Measurements from ENCODE around the gene ZNF134. TPM values are rescaled to one million over a fixed set of nuclear protein-coding genes. Genes with fewer than 3 reads are reported as not detected.

ZNF134 gene
- total RNA-seq, 1 donor from 2014 or later = 17.4 TPM

- Histone ChIP-seq H3K4me3 (no peak within 1 kb of the TSS), H3K27me3 (ENCODE audit: low read depth) (peaks cover 19% of the 10 kb centered on the region), H3K36me3 (no peaks in the 10 kb centered on the region), H3K27ac (no peak within 1 kb of the TSS), H3K9me3 (no peaks in the 10 kb centered on the region), H3K4me1 (peaks cover 6% of the 10 kb centered on the region)
- DNase-seq = no peak
- no peak for TF ChIP-seq CTCF (IDR thresholded peaks at IDR 0.05)
- no peak for ATAC-seq
- intact Hi-C loops (cut with DNase I) = no loop called here
Measured at GRCh38 chr19:57668635-57669034, 54.6 kb downstream of the ZNF134 start, which contains the start of gene ZSCAN4. TSS of gene ZSCAN4 (plus strand) at chr19:57668935. CDS start at chr19:57676146, 7,211 bp downstream.

- ATAC-seq = no peak
- H3K36me3 ChIP-seq = no peaks in the 10 kb centered on the region
- no peak for TF ChIP-seq CTCF (IDR thresholded peaks at IDR 0.05)
- no peaks in the 10 kb centered on the region for H3K9me3 ChIP-seq
- no peaks in the 10 kb centered on the region for H3K4me1 ChIP-seq
- H3K27me3 ChIP-seq (ENCODE audit: low read depth) = peaks cover 8% of the 10 kb centered on the region
- DNase-seq = no peak
- intact Hi-C loops (cut with DNase I) = no loop called here
- H3K27ac ChIP-seq = no peak overlapping the region
- no peak overlapping the region for H3K4me3 ChIP-seq
Measured at GRCh38 chr19:57671124-57671895, 57.3 kb downstream of the ZNF134 start.

GRCh38 chr19:57672466-57672865 lies 58.4 kb downstream of the ZNF134 start:
- DNase-seq = no peak
- peaks cover 5% of the 10 kb centered on the region for H3K27me3 ChIP-seq (ENCODE audit: low read depth)
- TF ChIP-seq CTCF (IDR thresholded peaks at IDR 0.05) = no peak

More at GRCh38 chr19:57672466-57672865, 58.4 kb downstream of the ZNF134 start:
- intact Hi-C loops (cut with DNase I) = no loop called here
- Histone ChIP-seq H3K36me3 (no peaks in the 10 kb centered on the region), H3K4me3 (no peak overlapping the region), H3K4me1 (no peaks in the 10 kb centered on the region), H3K9me3 (no peaks in the 10 kb centered on the region), H3K27ac (no peak overlapping the region)
- ATAC-seq = no peak

Other genes starting within 250 kb of the ZNF134 start
- gene ZNF548, start 224.4 kb upstream of the ZNF134 start, total RNA-seq = 19.6 TPM
- 12.6 TPM for gene ZNF17, start 203.1 kb upstream of the ZNF134 start, total RNA-seq
- 6.7 TPM for gene ZNF749, start 178.9 kb upstream of the ZNF134 start, total RNA-seq
- gene VN1R1, start 157.1 kb upstream of the ZNF134 start, total RNA-seq = 0.71 TPM
- gene ZNF772, start 136.7 kb upstream of the ZNF134 start, total RNA-seq = 10.0 TPM
- 12.9 TPM for gene ZNF419, start 126.5 kb upstream of the ZNF134 start, total RNA-seq
- 8.4 TPM for gene ZNF773, start 114.3 kb upstream of the ZNF134 start, total RNA-seq
- gene ZNF549, start 86.9 kb upstream of the ZNF134 start, total RNA-seq = 6.0 TPM
- gene ZNF550, start 54.4 kb upstream of the ZNF134 start, total RNA-seq = 8.8 TPM
- 5.4 TPM for gene ZNF416, start 35.3 kb upstream of the ZNF134 start, total RNA-seq
- 2.9 TPM for gene ZIK1, start 30.1 kb upstream of the ZNF134 start, total RNA-seq
- gene ZNF530, start 14.4 kb upstream of the ZNF134 start, total RNA-seq = 2.0 TPM
- gene ZNF211, start 18.9 kb downstream of the ZNF134 start, total RNA-seq = 12.4 TPM
- gene ZSCAN4, start 54.7 kb downstream of the ZNF134 start, total RNA-seq = 0.24 TPM
- gene ZNF551, start 67.7 kb downstream of the ZNF134 start, total RNA-seq = 3.9 TPM
- 2.5 TPM for gene ZNF154, start 95.0 kb downstream of the ZNF134 start, total RNA-seq
- 7.3 TPM for gene ZNF671, start 113.4 kb downstream of the ZNF134 start, total RNA-seq
- gene ZNF776, start 132.6 kb downstream of the ZNF134 start, total RNA-seq = 16.2 TPM
- gene ZNF586, start 155.4 kb downstream of the ZNF134 start, total RNA-seq = 21.8 TPM
- 20.0 TPM for gene ZNF552, start 200.7 kb downstream of the ZNF134 start, total RNA-seq
- 12.5 TPM for gene ZNF587B, start 216.1 kb downstream of the ZNF134 start, total RNA-seq
- 25.6 TPM for gene ZNF587, start 235.6 kb downstream of the ZNF134 start, total RNA-seq

Measured in lower lobe of right lung (tissue), 2 donors.